Psoas muscle (tissue), 8 donors: ENCODE data around the gene RASSF3. TPM values are rescaled to one million over a fixed set of nuclear protein-coding genes. Genes with fewer than 3 reads are reported as not detected.

ENCODE experiments used
- ATAC-seq, 4 donors: fragments of 200-7000 bp; cut with Tn5 transposase; one replicate each; pipeline ENCODE4 v1.9.1; 2020; ENCODE audit warnings: moderate library complexity in 3 of 4, mild to moderate bottlenecking in 2 of 4
- DNase-seq, 2 donors: peaks; one replicate each; pipeline ENCODE4 v3.0.0-alpha.2; 2020
- H3K27ac ChIP-seq: fragments of 200-600 bp; one replicate; pipeline ENCODE4 v1.8.0; 2022
- H3K27me3 ChIP-seq, 3 donors: fragments of 200-600 bp in 1 of 3; one replicate each; pipeline versions ENCODE4 v1.6.1 to v1.8.0; 2013 to 2022; ENCODE audit warnings: low read length in 2 of 3, mild to moderate bottlenecking in 2 of 3, moderate library complexity in 1 of 3; ENCODE audit not compliant: insufficient read depth in 3 of 3
- H3K36me3 ChIP-seq, 2 donors: fragments of 200-600 bp in 1 of 2; one replicate each; pipeline versions ENCODE4 v1.6.1 to v1.8.0; 2013 to 2022; ENCODE audit warnings: low read depth in 1 of 2, mild to moderate bottlenecking in 1 of 2, moderate library complexity in 1 of 2; ENCODE audit not compliant: insufficient read depth in 1 of 2
- H3K4me1 ChIP-seq: fragments of 200-600 bp; one replicate; pipeline ENCODE4 v1.8.0; 2022
- H3K4me3 ChIP-seq: fragments of 200-600 bp; one replicate; pipeline ENCODE4 v1.8.0; 2022; ENCODE audit warnings: mild to moderate bottlenecking
- H3K9me3 ChIP-seq: fragments of 200-600 bp; one replicate; pipeline ENCODE4 v1.8.0; 2022
- CTCF ChIP-seq: fragments of 200-600 bp; IDR thresholded peaks from one replicate; pipeline ENCODE4 v1.8.0; 2022; ENCODE audit warnings: antibody characterized with exemption
- whole genome bisulfite sequencing, 3 donors: extraction: QIAGEN DNeasy Blood & Tissue Kit; methylation state at CpG; one replicate each; pipeline versions ENCODE4 v1.1.6 to v1.1.7; 2013; 5-methylcytosine and 5-hydroxymethylcytosine counted together
- intact Hi-C, 2 donors: fragments of 100-400 bp; cut with DNase I; formaldehyde crosslinking; loops; one replicate each; pipeline versions ENCODE4 v1.11.0 to v1.14.2; 2022
- polyA plus RNA-seq, 3 donors: library from polyadenylated mRNA; stranded (reverse); fragments of 200-250 nt; gene quantifications; one replicate each; pipeline ENCODE4 v1.2.3, GENCODE V29; 2013
- total RNA-seq, 4 donors: library from RNA; stranded (reverse); fragmentation: NEBNext Ultra II Directional in 2 of 4; extraction: Animal tissue kit (Norgen Biotek cat#: 25700) in 2 of 4; gene quantifications; one replicate each; pipeline versions ENCODE4 v1.2.1 to v1.2.4, GENCODE V29; 2021 to 2023
- donor health status: healthy with polysubstance abuse.
- donor health status: DM: no; HTN: no; CAD: no; lungs with moderate emphysema.
- donor health status: Bipolar disorder and iron deficiency.
- donor health status: healthy.
- donor health status: DM: yes; HTN: yes; CAD: no.
- donor health status: DM: no; HTN: no; CAD: no.
- donor health status: DM: no; HTN: no; CAD: no.
- donor health status: DM: yes; HTN: yes; CAD: no.

The RASSF3 gene
- total and polyA plus RNA-seq, 7 donors = 4.9 to 30.6 (median 14.5) TPM

- DNase-seq = no peak
- Histone ChIP-seq H3K27me3 (no peaks in the 10 kb centered on the region), H3K27ac (no peak overlapping the region), H3K4me1 (peaks cover 11% of the 10 kb centered on the region), H3K9me3 (no peaks in the 10 kb centered on the region), H3K36me3 (no peaks in the 10 kb centered on the region), H3K4me3 (no peak overlapping the region)
- ATAC-seq = no peak
- intact Hi-C loops = no loop called here
- TF ChIP-seq CTCF = no peak
- WGBS, 3 donors = 96 to 97% (median 96%) methylated on average over 3 of the region's 3 CpGs
Measured at GRCh38 chr12:64655141-64655540, 44.8 kb downstream of the RASSF3 start.

DNA sequence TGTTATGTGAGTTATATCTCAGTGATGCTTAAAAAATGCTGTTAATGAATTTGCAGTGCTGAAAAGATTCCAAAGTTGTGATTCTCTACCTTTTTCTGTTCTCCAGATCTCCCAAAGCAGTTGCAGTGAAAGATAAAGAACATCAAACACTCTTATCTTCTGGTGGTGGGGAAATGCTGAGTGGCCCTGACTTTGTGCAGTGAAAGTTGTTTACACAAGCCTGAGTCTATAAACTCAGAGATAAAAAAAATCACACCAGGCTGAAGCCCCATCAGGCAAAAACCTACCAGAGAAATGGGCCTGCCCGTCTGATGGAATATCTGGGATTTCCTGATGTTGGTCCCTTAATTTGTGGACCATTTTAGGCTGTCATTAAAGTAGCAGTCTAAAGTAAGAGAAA lies 46.1 kb downstream of the RASSF3 start:
- H3K4me1 ChIP-seq = peaks cover 7% of the 10 kb centered on the region
- WGBS, 3 donors = 77 to 86% (median 83%) methylated on average over 1 of the region's 1 CpG
- ATAC-seq (no peak), DNase-seq (no peak)
- no peak overlapping the region for H3K27ac ChIP-seq
- no peaks in the 10 kb centered on the region for H3K27me3 ChIP-seq
- intact Hi-C loops = no loop called here
- H3K36me3 ChIP-seq = no peaks in the 10 kb centered on the region
- no peak for TF ChIP-seq CTCF
- no peak overlapping the region for H3K4me3 ChIP-seq
- no peaks in the 10 kb centered on the region for H3K9me3 ChIP-seq

- no peaks in the 10 kb centered on the region for H3K36me3 ChIP-seq
- no peaks in the 10 kb centered on the region for H3K9me3 ChIP-seq
- no peaks in the 10 kb centered on the region for H3K27me3 ChIP-seq
- peaks cover 9% of the 10 kb centered on the region for H3K4me1 ChIP-seq
- no peak for TF ChIP-seq CTCF
- WGBS, 3 donors = 81 to 88% (median 83%) methylated on average over 3 of the region's 3 CpGs
- H3K27ac ChIP-seq = no peak overlapping the region
- intact Hi-C loops = no loop called here
- no peak overlapping the region for H3K4me3 ChIP-seq
- no peak for ATAC-seq
- DNase-seq = no peak
Measured at GRCh38 chr12:64658892-64659481, 48.7 kb downstream of the RASSF3 start.

GRCh38 chr12:64660237-64661018 lies 50.1 kb downstream of the RASSF3 start:
- Histone ChIP-seq H3K9me3 (no peaks in the 10 kb centered on the region), H3K4me3 (no peak overlapping the region), H3K36me3 (no peaks in the 10 kb centered on the region), H3K27ac (no peak overlapping the region), H3K4me1 (peaks cover 19% of the 10 kb centered on the region), H3K27me3 (no peaks in the 10 kb centered on the region)
- no peak for DNase-seq
- intact Hi-C loops = loop anchor here in 1 of 2 donors (5.0 kb wide), 1 partner anchor 33 kb away; no protein-coding TSS in a partner anchor
- 90 to 93% (median 91%) methylated on average over 6 of the region's 6 CpGs for WGBS, 3 donors
- TF ChIP-seq CTCF = no peak
- no peak for ATAC-seq
